ENCODE results near the gene GLIPR2. TPM values are rescaled to one million over a fixed set of nuclear protein-coding genes. Genes with fewer than 3 reads are reported as not detected.

The GLIPR2 gene
- total and polyA plus RNA-seq, 2 of the 13 experiments (the other 11 are each of a cell fraction or from before 2014, with no cell fraction given) = 0.08 to 0.42 TPM

DNA sequence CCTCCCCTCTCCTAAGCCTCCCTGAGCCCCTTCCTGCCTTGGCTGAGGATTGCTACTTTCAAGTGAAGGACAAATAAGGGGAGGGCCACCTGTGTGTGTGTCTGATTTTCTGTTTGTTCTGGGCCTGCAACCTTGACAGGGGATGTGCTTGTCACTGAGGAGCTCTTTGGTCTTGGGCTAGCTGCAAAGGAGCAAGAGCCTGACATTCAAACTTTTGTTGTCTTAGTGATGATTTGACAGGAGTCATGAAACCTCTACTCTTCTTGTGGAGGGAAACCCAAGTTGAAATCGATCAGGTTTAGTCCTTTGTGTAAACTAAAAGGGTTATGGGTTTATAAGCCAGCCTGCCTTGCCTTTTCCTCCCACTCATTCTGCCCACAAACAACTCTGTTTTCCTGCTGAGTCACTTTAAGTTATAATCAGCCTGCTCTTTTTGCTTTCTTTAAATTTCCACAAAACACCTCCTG lies 71.0 kb downstream of the GLIPR2 start (continued):
- TF ChIP-seq, protein P1, sequence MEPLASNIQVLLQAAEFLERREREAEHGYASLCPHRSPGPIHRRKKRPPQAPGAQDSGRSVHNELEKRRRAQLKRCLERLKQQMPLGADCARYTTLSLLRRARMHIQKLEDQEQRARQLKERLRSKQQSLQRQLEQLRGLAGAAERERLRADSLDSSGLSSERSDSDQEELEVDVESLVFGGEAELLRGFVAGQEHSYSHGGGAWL (CRISPR knock-in tag; IDR thresholded peaks at IDR 0.05) = no peak
- TF ChIP-seq ZNF546 (CRISPR knock-in tag; conservative IDR thresholded peaks at IDR 0.05) = no peak
- TF ChIP-seq EEA1 (CRISPR knock-in tag; IDR thresholded peaks at IDR 0.05; ENCODE audit: borderline replicate concordance) = no peak
- no peak for TF ChIP-seq ZNF644 (CRISPR knock-in tag; IDR thresholded peaks at IDR 0.05; ENCODE audit: low read depth)
- no peak for TF ChIP-seq ZNF3 (CRISPR knock-in tag; IDR thresholded peaks at IDR 0.05)
- no peak for TF ChIP-seq NRL (CRISPR knock-in tag; IDR thresholded peaks at IDR 0.05; ENCODE audit: borderline replicate concordance)
- TF ChIP-seq ZNF724P (CRISPR knock-in tag; IDR thresholded peaks at IDR 0.05; ENCODE audit: borderline replicate concordance) = no peak
- TF ChIP-seq FLYWCH1 (CRISPR knock-in tag; IDR thresholded peaks at IDR 0.05) = no peak
- no peak for TF ChIP-seq ZNF317 (CRISPR knock-in tag; IDR thresholded peaks at IDR 0.05)
- TF ChIP-seq AHR (CRISPR knock-in tag; IDR thresholded peaks at IDR 0.05) = no peak
- TF ChIP-seq, protein P2, sequence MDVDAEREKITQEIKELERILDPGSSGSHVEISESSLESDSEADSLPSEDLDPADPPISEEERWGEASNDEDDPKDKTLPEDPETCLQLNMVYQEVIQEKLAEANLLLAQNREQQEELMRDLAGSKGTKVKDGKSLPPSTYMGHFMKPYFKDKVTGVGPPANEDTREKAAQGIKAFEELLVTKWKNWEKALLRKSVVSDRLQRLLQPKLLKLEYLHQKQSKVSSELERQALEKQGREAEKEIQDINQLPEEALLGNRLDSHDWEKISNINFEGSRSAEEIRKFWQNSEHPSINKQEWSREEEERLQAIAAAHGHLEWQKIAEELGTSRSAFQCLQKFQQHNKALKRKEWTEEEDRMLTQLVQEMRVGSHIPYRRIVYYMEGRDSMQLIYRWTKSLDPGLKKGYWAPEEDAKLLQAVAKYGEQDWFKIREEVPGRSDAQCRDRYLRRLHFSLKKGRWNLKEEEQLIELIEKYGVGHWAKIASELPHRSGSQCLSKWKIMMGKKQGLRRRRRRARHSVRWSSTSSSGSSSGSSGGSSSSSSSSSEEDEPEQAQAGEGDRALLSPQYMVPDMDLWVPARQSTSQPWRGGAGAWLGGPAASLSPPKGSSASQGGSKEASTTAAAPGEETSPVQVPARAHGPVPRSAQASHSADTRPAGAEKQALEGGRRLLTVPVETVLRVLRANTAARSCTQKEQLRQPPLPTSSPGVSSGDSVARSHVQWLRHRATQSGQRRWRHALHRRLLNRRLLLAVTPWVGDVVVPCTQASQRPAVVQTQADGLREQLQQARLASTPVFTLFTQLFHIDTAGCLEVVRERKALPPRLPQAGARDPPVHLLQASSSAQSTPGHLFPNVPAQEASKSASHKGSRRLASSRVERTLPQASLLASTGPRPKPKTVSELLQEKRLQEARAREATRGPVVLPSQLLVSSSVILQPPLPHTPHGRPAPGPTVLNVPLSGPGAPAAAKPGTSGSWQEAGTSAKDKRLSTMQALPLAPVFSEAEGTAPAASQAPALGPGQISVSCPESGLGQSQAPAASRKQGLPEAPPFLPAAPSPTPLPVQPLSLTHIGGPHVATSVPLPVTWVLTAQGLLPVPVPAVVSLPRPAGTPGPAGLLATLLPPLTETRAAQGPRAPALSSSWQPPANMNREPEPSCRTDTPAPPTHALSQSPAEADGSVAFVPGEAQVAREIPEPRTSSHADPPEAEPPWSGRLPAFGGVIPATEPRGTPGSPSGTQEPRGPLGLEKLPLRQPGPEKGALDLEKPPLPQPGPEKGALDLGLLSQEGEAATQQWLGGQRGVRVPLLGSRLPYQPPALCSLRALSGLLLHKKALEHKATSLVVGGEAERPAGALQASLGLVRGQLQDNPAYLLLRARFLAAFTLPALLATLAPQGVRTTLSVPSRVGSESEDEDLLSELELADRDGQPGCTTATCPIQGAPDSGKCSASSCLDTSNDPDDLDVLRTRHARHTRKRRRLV (CRISPR knock-in tag; IDR thresholded peaks at IDR 0.05) = no peak
- no peak for TF ChIP-seq ZNF569 (CRISPR knock-in tag; IDR thresholded peaks at IDR 0.05; ENCODE audit: borderline replicate concordance)
- TF ChIP-seq ZNF766 (CRISPR knock-in tag; IDR thresholded peaks at IDR 0.05; ENCODE audit: borderline replicate concordance) = peak; percentile 61; the same call in 1 of the 2 replicates
- 0 out of 2 replicates have a peak, but pooled peaks have one; percentile 11 for TF ChIP-seq TBX2 (CRISPR knock-in tag; IDR thresholded peaks at IDR 0.05; ENCODE audit: borderline replicate concordance)
- TF ChIP-seq BHLHE40 (IDR thresholded peaks at IDR 0.05; ENCODE audit: low read length) = no peak
- TF ChIP-seq, protein P3, sequence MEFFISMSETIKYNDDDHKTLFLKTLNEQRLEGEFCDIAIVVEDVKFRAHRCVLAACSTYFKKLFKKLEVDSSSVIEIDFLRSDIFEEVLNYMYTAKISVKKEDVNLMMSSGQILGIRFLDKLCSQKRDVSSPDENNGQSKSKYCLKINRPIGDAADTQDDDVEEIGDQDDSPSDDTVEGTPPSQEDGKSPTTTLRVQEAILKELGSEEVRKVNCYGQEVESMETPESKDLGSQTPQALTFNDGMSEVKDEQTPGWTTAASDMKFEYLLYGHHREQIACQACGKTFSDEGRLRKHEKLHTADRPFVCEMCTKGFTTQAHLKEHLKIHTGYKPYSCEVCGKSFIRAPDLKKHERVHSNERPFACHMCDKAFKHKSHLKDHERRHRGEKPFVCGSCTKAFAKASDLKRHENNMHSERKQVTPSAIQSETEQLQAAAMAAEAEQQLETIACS (CRISPR knock-in tag; IDR thresholded peaks at IDR 0.05) = no peak
- TF ChIP-seq ARNT2 (CRISPR knock-in tag; IDR thresholded peaks at IDR 0.05; ENCODE audit: low read depth) = no peak
- TF ChIP-seq, protein P4, sequence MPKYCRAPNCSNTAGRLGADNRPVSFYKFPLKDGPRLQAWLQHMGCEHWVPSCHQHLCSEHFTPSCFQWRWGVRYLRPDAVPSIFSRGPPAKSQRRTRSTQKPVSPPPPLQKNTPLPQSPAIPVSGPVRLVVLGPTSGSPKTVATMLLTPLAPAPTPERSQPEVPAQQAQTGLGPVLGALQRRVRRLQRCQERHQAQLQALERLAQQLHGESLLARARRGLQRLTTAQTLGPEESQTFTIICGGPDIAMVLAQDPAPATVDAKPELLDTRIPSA (CRISPR knock-in tag; IDR thresholded peaks at IDR 0.05; ENCODE audit: borderline replicate concordance) = no peak
- TF ChIP-seq, protein P5, sequence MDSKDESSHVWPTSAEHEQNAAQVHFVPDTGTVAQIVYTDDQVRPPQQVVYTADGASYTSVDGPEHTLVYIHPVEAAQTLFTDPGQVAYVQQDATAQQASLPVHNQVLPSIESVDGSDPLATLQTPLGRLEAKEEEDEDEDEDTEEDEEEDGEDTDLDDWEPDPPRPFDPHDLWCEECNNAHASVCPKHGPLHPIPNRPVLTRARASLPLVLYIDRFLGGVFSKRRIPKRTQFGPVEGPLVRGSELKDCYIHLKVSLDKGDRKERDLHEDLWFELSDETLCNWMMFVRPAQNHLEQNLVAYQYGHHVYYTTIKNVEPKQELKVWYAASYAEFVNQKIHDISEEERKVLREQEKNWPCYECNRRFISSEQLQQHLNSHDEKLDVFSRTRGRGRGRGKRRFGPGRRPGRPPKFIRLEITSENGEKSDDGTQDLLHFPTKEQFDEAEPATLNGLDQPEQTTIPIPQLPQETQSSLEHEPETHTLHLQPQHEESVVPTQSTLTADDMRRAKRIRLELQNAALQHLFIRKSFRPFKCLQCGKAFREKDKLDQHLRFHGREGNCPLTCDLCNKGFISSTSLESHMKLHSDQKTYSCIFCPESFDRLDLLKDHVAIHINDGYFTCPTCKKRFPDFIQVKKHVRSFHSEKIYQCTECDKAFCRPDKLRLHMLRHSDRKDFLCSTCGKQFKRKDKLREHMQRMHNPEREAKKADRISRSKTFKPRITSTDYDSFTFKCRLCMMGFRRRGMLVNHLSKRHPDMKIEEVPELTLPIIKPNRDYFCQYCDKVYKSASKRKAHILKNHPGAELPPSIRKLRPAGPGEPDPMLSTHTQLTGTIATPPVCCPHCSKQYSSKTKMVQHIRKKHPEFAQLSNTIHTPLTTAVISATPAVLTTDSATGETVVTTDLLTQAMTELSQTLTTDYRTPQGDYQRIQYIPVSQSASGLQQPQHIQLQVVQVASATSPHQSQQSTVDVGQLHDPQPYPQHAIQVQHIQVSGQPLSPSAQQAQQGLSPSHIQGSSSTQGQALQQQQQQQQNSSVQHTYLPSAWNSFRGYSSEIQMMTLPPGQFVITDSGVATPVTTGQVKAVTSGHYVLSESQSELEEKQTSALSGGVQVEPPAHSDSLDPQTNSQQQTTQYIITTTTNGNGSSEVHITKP (CRISPR knock-in tag; IDR thresholded peaks at IDR 0.05; ENCODE audit: low read depth) = no peak
- TF ChIP-seq REL (CRISPR knock-in tag; conservative IDR thresholded peaks at IDR 0.05) = no peak
